Activated CD8-positive, alpha-beta T cell treated with anti-CD3 and anti-CD28 coated beads for 36 hours (primary cell): ENCODE measurements around the gene PLSCR2. TPM values are rescaled to one million over a fixed set of nuclear protein-coding genes. Genes with fewer than 3 reads are reported as not detected.
A peak's percentile ranks its signal among the peaks of the same experiment; 100 is the strongest.

Experiments used
- ATAC-seq: fragments of 200-7000 bp; cut with Tn5 transposase; one replicate; pipeline ENCODE4 v1.10.0; 2021; ENCODE audit warnings: mild to moderate bottlenecking, moderate library complexity
- CTCF ChIA-PET: fragments of 350-600 bp; sonication (Branson Sonifier 250); formaldehyde crosslinking; loops from one replicate; lab custom pipeline; 2021; ENCODE audit warnings: antibody characterized with exemption; lab: Charles Lee
- POLR2A ChIA-PET: fragments of 350-600 bp; sonication (Branson Sonifier 250); formaldehyde crosslinking; loops from one replicate; lab custom pipeline; 2021; ENCODE audit warnings: antibody characterized with exemption; lab: Charles Lee
- DNase-seq: peaks from one replicate; pipeline ENCODE4 v3.0.0-alpha.2; 2020
- H3K27ac Mint-ChIP-seq: one replicate; pipeline ENCODE4 v1.8.0; 2021; ENCODE audit warnings: mild to moderate bottlenecking, mixed read lengths
- H3K27me3 Mint-ChIP-seq: one replicate; pipeline ENCODE4 v1.8.0; 2021; ENCODE audit warnings: mixed read lengths
- H3K36me3 Mint-ChIP-seq: one replicate; pipeline ENCODE4 v1.8.0; 2021; ENCODE audit warnings: low read depth, mixed read lengths
- H3K4me1 Mint-ChIP-seq: one replicate; pipeline ENCODE4 v1.8.0; 2021; ENCODE audit warnings: low read depth, mixed read lengths
- H3K4me3 Mint-ChIP-seq: one replicate; pipeline ENCODE4 v1.8.0; 2021; ENCODE audit warnings: mild to moderate bottlenecking, moderate library complexity, mixed read lengths
- H3K9me3 Mint-ChIP-seq: one replicate; pipeline ENCODE4 v1.8.0; 2021; ENCODE audit warnings: mixed read lengths
- CTCF ChIP-seq: fragments of 200-600 bp; IDR thresholded peaks from one replicate; pipeline ENCODE4 v1.8.0; 2022; ENCODE audit warnings: antibody characterized with exemption, mild to moderate bottlenecking
- intact Hi-C: fragments of 100-400 bp; cut with micrococcal nuclease; formaldehyde crosslinking; loops from one replicate; pipeline ENCODE4 v1.10.0; 2022
- total RNA-seq, 2 experiments: library from RNA; stranded (reverse); gene quantifications; one replicate each; pipeline ENCODE4 v1.2.3, GENCODE V29; 2021

PLSCR2 gene
- total RNA-seq, 2 experiments from 2014 or later = not detected

DNA sequence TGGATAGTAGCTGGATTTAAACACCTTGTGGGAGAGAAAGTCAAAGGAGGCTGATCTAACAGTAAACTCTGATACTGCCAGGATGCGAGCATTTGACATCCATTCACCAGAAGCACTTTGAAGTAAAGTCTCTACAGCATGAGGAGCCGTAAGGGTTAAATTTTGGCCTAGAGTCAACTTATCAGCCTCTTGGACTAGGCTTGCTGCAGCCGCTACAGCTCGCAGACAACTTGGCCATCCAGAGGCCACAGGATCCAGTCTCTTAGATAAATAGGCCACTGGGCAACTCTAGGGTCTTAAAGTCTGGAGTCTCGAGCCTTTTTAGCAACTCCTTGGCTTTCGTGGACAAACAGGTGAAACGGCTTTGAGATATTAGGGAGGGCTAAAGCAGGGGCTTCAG lies 61.4 kb downstream of the PLSCR2 start:
- H3K9me3 Mint-ChIP-seq = peaks cover 14% of the 10 kb centered on the region
- H3K4me1 Mint-ChIP-seq = no peaks in the 10 kb centered on the region
- no peak for TF ChIP-seq CTCF
- H3K27me3 Mint-ChIP-seq = no peaks in the 10 kb centered on the region
- POLR2A ChIA-PET = no interaction called here
- DNase-seq (no peak), ATAC-seq (no peak)
- intact Hi-C loops = no loop called here
- H3K36me3 Mint-ChIP-seq = no peaks in the 10 kb centered on the region
- H3K4me3 Mint-ChIP-seq = no peak overlapping the region
- CTCF ChIA-PET = no interaction called here
- H3K27ac Mint-ChIP-seq = no peak overlapping the region

DNA sequence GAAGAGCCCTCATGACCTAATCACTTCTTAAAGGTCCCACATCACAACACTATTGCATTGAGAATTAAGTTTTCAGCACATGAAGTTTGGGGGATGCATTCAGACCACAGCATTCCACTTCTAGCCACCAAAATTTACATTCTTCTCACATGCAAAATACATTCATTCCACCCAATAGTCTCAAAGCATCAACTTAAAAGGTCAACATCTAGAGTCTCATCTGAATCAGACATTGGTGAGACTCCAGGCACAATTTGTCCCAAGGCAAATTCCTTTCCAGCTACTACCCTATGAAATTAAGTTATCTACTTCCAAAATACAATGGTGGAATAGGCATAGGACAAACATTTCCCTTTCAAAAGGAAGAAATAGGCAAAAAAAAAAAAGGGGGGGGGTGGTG lies 64.9 kb downstream of the PLSCR2 start:
- Mint-ChIP-seq H3K36me3 (no peaks in the 10 kb centered on the region), H3K27ac (no peak overlapping the region), H3K27me3 (no peaks in the 10 kb centered on the region), H3K4me3 (no peak overlapping the region), H3K4me1 (no peaks in the 10 kb centered on the region), H3K9me3 (no peaks in the 10 kb centered on the region)
- no peak for TF ChIP-seq CTCF
- intact Hi-C loops = no loop called here
- POLR2A ChIA-PET = no interaction called here
- no peak for DNase-seq
- no peak for ATAC-seq
- CTCF ChIA-PET = no interaction called here

- POLR2A ChIA-PET = no interaction called here
- CTCF ChIA-PET = no interaction called here
- no peak for ATAC-seq
- intact Hi-C loops = no loop called here
- Mint-ChIP-seq H3K4me3 (no peak overlapping the region), H3K4me1 (no peaks in the 10 kb centered on the region), H3K27me3 (no peaks in the 10 kb centered on the region), H3K27ac (no peak overlapping the region), H3K36me3 (no peaks in the 10 kb centered on the region), H3K9me3 (no peaks in the 10 kb centered on the region)
- no peak for TF ChIP-seq CTCF
- DNase-seq = no peak
Measured at GRCh38 chr3:146403792-146404191, 65.6 kb downstream of the PLSCR2 start.

DNA sequence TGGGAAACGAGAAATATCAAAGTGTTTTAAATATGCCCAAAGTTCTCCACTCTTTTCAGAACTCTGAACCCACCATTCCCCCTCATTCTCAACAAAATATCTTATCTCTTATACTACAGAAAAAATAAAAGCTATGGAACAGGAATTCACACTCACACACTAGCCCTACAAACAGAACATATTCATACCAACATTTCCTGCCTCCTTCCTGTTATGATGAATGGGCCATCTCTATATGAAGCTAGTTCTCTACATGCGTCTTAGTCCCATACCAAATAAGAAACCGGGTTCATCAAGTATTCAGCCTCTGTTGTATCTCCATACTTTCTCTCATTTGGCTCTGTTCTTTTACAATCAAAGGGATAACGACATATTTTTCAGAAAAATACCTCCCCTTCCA lies 72.6 kb downstream of the PLSCR2 start:
- ATAC-seq (peak; percentile 42), DNase-seq (no peak)
- H3K9me3 Mint-ChIP-seq = no peaks in the 10 kb centered on the region
- no peaks in the 10 kb centered on the region for H3K36me3 Mint-ChIP-seq
- no peak overlapping the region for H3K4me3 Mint-ChIP-seq
- TF ChIP-seq CTCF = no peak
- POLR2A ChIA-PET = no interaction called here
- peaks cover 12% of the 10 kb centered on the region for H3K4me1 Mint-ChIP-seq
- intact Hi-C loops = no loop called here
- H3K27me3 Mint-ChIP-seq = no peaks in the 10 kb centered on the region
- CTCF ChIA-PET = interaction anchor here (0.9 kb wide), 1 partner anchor 207 kb away, joined by 3 read pairs; no protein-coding TSS in a partner anchor
- no peak overlapping the region for H3K27ac Mint-ChIP-seq

- Mint-ChIP-seq H3K4me1 (peaks cover 12% of the 10 kb centered on the region), H3K27me3 (no peaks in the 10 kb centered on the region), H3K27ac (no peak overlapping the region), H3K36me3 (no peaks in the 10 kb centered on the region), H3K9me3 (no peaks in the 10 kb centered on the region), H3K4me3 (no peak overlapping the region)
- DNase-seq (no peak), ATAC-seq (no peak)
- ChIA-PET CTCF (no interaction called here), POLR2A (no interaction called here)
- no peak for TF ChIP-seq CTCF
- intact Hi-C loops = no loop called here
Measured at GRCh38 chr3:146395164-146395563, 74.2 kb downstream of the PLSCR2 start.
